ENCODE measurements around the gene FBXW8. TPM values are rescaled to one million over a fixed set of nuclear protein-coding genes. Genes with fewer than 3 reads are reported as not detected.

Gene FBXW8
- total RNA-seq, 2 experiments from 2014 or later = 5.7 to 6.1 TPM

GRCh38 chr12:116887897-116888296 lies 22.9 kb upstream of the FBXW8 start:
- DNase-seq (no peak), ATAC-seq (no peak)
- Mint-ChIP-seq H3K27ac (no peak overlapping the region), H3K9me3 (ENCODE audit: low read depth) (no peaks in the 10 kb centered on the region), H3K36me3 (ENCODE audit: low read depth) (no peaks in the 10 kb centered on the region), H3K27me3 (peaks cover 15% of the 10 kb centered on the region), H3K4me1 (no peaks in the 10 kb centered on the region), H3K4me3 (no peak overlapping the region)
- ChIA-PET CTCF (no interaction called here), POLR2A (no interaction called here)
- intact Hi-C loops (cut with DNase I, micrococcal nuclease) = no loop called here

GRCh38 chr12:116890330-116890729 lies 20.4 kb upstream of the FBXW8 start:
- H3K27ac Mint-ChIP-seq = no peak overlapping the region
- CTCF ChIA-PET = no interaction called here
- no peak overlapping the region for H3K4me3 Mint-ChIP-seq
- H3K4me1 Mint-ChIP-seq = no peaks in the 10 kb centered on the region
- ATAC-seq (no peak), DNase-seq (no peak)
- intact Hi-C loops (cut with DNase I, micrococcal nuclease) = no loop called here
- H3K9me3 Mint-ChIP-seq (ENCODE audit: low read depth) = no peaks in the 10 kb centered on the region
- POLR2A ChIA-PET = no interaction called here
- H3K27me3 Mint-ChIP-seq = peaks cover 6% of the 10 kb centered on the region
- H3K36me3 Mint-ChIP-seq (ENCODE audit: low read depth) = no peaks in the 10 kb centered on the region

GRCh38 chr12:116891019-116891418 lies 19.7 kb upstream of the FBXW8 start:
- H3K27ac Mint-ChIP-seq = no peak overlapping the region
- intact Hi-C loops (cut with DNase I, micrococcal nuclease) = no loop called here
- POLR2A ChIA-PET = no interaction called here
- H3K4me3 Mint-ChIP-seq = no peak overlapping the region
- no peak for ATAC-seq
- peaks cover 6% of the 10 kb centered on the region for H3K27me3 Mint-ChIP-seq
- no peaks in the 10 kb centered on the region for H3K9me3 Mint-ChIP-seq (ENCODE audit: low read depth)
- H3K4me1 Mint-ChIP-seq = no peaks in the 10 kb centered on the region
- no peaks in the 10 kb centered on the region for H3K36me3 Mint-ChIP-seq (ENCODE audit: low read depth)
- CTCF ChIA-PET = interaction anchor here (1.5 kb wide), 1 partner anchor 182 kb away, joined by 3 read pairs; no protein-coding TSS in a partner anchor
- DNase-seq = no peak

GRCh38 chr12:116892349-116893140 lies 18.2 kb upstream of the FBXW8 start:
- Mint-ChIP-seq H3K4me3 (no peak overlapping the region), H3K36me3 (ENCODE audit: low read depth) (no peaks in the 10 kb centered on the region), H3K4me1 (no peaks in the 10 kb centered on the region), H3K27ac (no peak overlapping the region), H3K27me3 (peaks cover 2% of the 10 kb centered on the region), H3K9me3 (ENCODE audit: low read depth) (no peaks in the 10 kb centered on the region)
- ChIA-PET POLR2A (no interaction called here), CTCF (interaction anchor here (1.1 to 1.5 kb wide), 2 partner anchors 12 to 184 kb away, joined by 3 read pairs; partner anchors contain the start of gene HRK)
- intact Hi-C loops (cut with DNase I, micrococcal nuclease) = no loop called here
- ATAC-seq = peak; percentile 65
- DNase-seq = peak; percentile 20

DNA sequence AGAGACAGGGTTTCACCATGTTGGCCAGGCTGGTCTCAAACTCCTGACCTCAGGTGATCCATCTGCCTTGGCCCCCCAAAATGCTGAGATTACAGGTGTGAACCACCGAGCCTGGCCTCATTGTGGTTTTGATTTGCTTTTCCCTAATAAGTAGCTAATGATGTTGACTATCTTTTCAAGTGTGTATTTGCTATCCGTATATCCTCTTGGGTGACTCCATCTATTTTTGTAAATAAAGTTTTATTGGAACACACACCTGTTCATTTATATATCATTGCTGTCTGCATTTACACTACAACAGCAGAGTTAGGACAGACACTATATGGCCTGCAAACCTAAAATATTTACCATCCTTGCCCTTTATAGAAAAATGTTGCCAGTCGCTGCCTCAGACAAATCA lies 15.8 kb upstream of the FBXW8 start:
- Mint-ChIP-seq H3K4me3 (no peak overlapping the region), H3K27ac (no peak overlapping the region), H3K27me3 (peaks cover 6% of the 10 kb centered on the region), H3K4me1 (no peaks in the 10 kb centered on the region), H3K36me3 (ENCODE audit: low read depth) (no peaks in the 10 kb centered on the region), H3K9me3 (ENCODE audit: low read depth) (no peaks in the 10 kb centered on the region)
- DNase-seq (no peak), ATAC-seq (no peak)
- intact Hi-C loops (cut with DNase I, micrococcal nuclease) = no loop called here
- ChIA-PET POLR2A (no interaction called here), CTCF (no interaction called here)

- Mint-ChIP-seq H3K4me1 (no peaks in the 10 kb centered on the region), H3K9me3 (ENCODE audit: low read depth) (no peaks in the 10 kb centered on the region), H3K27me3 (peaks cover 8% of the 10 kb centered on the region), H3K36me3 (ENCODE audit: low read depth) (no peaks in the 10 kb centered on the region), H3K27ac (no peak overlapping the region), H3K4me3 (no peak overlapping the region)
- intact Hi-C loops (cut with DNase I, micrococcal nuclease) = no loop called here
- POLR2A ChIA-PET = no interaction called here
- DNase-seq (no peak), ATAC-seq (no peak)
- CTCF ChIA-PET = interaction anchor here (0.7 kb wide), 1 partner anchor 78 kb away, joined by 3 read pairs; no protein-coding TSS in a partner anchor
Measured at GRCh38 chr12:116896411-116896924, 14.3 kb upstream of the FBXW8 start.

DNA sequence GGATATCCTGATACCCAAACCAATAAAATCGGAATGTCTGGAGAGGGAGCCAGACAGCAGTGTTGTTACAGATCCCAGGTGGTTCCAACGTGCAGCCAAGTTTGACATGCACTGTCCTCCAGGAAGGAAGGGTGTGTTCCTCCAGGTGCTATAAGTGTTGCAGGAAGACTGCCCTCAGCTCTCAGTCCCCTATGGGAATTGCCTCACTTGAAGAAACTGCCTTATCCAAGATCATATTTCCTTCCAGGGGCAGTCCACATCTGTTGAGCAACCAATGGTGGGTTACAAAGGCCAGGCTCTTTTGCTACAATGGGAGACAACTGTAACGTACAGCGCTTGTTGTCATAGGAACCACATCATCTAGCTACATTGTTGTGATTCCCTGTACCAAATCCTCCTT lies 13.3 kb upstream of the FBXW8 start:
- ChIA-PET CTCF (no interaction called here), POLR2A (no interaction called here)
- Mint-ChIP-seq H3K9me3 (ENCODE audit: low read depth) (no peaks in the 10 kb centered on the region), H3K27ac (no peak overlapping the region), H3K36me3 (ENCODE audit: low read depth) (no peaks in the 10 kb centered on the region), H3K4me1 (no peaks in the 10 kb centered on the region), H3K27me3 (peaks cover 15% of the 10 kb centered on the region), H3K4me3 (no peak overlapping the region)
- intact Hi-C loops (cut with DNase I, micrococcal nuclease) = no loop called here
- no peak for ATAC-seq
- no peak for DNase-seq

DNA sequence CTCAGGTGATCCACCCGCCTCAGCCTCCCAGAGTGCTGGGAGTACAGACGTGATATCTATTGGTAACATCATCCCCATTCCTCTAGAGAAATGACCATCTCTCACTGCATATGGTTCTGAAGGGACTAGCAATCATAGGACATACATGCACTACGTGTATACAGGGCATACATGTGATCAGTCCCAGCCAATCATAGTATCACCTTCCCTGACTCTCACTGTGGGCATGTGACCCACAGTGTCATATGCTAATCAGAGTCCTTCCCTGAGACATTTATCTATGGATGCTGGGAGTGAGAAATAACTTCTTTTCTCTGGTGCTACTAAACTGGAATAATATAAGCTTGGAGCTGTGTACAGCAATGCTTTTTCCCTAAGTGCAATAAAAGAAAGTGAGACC lies 12.1 kb upstream of the FBXW8 start:
- intact Hi-C loops (cut with DNase I, micrococcal nuclease) = no loop called here
- no peak for DNase-seq
- H3K27me3 Mint-ChIP-seq = peaks cover 16% of the 10 kb centered on the region
- ChIA-PET POLR2A (no interaction called here), CTCF (interaction anchor here (1.3 kb wide), 1 partner anchor 16 kb away, joined by 3 read pairs; no protein-coding TSS in a partner anchor)
- H3K36me3 Mint-ChIP-seq (ENCODE audit: low read depth) = no peaks in the 10 kb centered on the region
- no peak for ATAC-seq
- H3K4me3 Mint-ChIP-seq = no peak overlapping the region
- no peaks in the 10 kb centered on the region for H3K4me1 Mint-ChIP-seq
- H3K27ac Mint-ChIP-seq = no peak overlapping the region
- H3K9me3 Mint-ChIP-seq (ENCODE audit: low read depth) = no peaks in the 10 kb centered on the region

- no peaks in the 10 kb centered on the region for H3K9me3 Mint-ChIP-seq (ENCODE audit: low read depth)
- no peak overlapping the region for H3K27ac Mint-ChIP-seq
- H3K4me1 Mint-ChIP-seq = no peaks in the 10 kb centered on the region
- POLR2A ChIA-PET = no interaction called here
- no peak overlapping the region for H3K4me3 Mint-ChIP-seq
- H3K27me3 Mint-ChIP-seq = peaks cover 21% of the 10 kb centered on the region
- DNase-seq (no peak), ATAC-seq (no peak)
- intact Hi-C loops (cut with DNase I, micrococcal nuclease) = no loop called here
- CTCF ChIA-PET = interaction anchor here (0.6 to 1.1 kb wide), 3 partner anchors 9 to 266 kb away, joined by 3 to 5 read pairs (median 3); partner anchors contain the start of gene FBXW8
- no peaks in the 10 kb centered on the region for H3K36me3 Mint-ChIP-seq (ENCODE audit: low read depth)
Measured at GRCh38 chr12:116901612-116902011, 9.1 kb upstream of the FBXW8 start.

GRCh38 chr12:116903818-116904217 lies 6.9 kb upstream of the FBXW8 start:
- ATAC-seq (no peak), DNase-seq (no peak)
- POLR2A ChIA-PET = no interaction called here
- H3K4me1 Mint-ChIP-seq = no peaks in the 10 kb centered on the region
- peaks cover 18% of the 10 kb centered on the region for H3K27me3 Mint-ChIP-seq
- no peak overlapping the region for H3K27ac Mint-ChIP-seq
- intact Hi-C loops (cut with DNase I, micrococcal nuclease) = no loop called here
- no peaks in the 10 kb centered on the region for H3K36me3 Mint-ChIP-seq (ENCODE audit: low read depth)
- CTCF ChIA-PET = no interaction called here
- no peak overlapping the region for H3K4me3 Mint-ChIP-seq
- no peaks in the 10 kb centered on the region for H3K9me3 Mint-ChIP-seq (ENCODE audit: low read depth)

DNA sequence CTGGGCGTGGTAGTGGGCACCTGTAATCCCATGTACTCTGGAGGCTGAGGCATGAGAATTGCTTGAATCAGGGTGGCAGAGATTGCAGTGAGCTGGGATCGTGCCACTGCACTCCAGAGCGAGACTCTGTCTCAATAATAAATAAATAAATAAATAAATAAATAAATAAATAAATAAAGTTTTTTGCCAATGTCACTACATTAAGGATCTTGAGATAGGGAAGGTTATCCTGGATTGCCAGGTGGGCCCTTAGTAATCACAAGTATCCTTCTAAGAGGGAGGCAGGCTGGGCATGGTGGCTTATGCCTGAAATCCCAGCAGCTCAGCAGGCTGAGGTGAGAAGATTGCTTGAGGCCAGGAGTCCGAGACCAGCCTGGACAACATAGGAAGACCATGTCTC lies 4.5 kb upstream of the FBXW8 start:
- Mint-ChIP-seq H3K4me1 (peaks cover 4% of the 10 kb centered on the region), H3K9me3 (ENCODE audit: low read depth) (no peaks in the 10 kb centered on the region), H3K36me3 (ENCODE audit: low read depth) (no peaks in the 10 kb centered on the region), H3K27ac (no peak overlapping the region), H3K4me3 (no peak overlapping the region), H3K27me3 (peaks cover 16% of the 10 kb centered on the region)
- intact Hi-C loops (cut with DNase I, micrococcal nuclease) = no loop called here
- ChIA-PET POLR2A (interaction anchor here (0.6 kb wide), 1 partner anchor 848 kb away, joined by 3 read pairs; no protein-coding TSS in a partner anchor), CTCF (no interaction called here)
- no peak for DNase-seq
- ATAC-seq = no peak

DNA sequence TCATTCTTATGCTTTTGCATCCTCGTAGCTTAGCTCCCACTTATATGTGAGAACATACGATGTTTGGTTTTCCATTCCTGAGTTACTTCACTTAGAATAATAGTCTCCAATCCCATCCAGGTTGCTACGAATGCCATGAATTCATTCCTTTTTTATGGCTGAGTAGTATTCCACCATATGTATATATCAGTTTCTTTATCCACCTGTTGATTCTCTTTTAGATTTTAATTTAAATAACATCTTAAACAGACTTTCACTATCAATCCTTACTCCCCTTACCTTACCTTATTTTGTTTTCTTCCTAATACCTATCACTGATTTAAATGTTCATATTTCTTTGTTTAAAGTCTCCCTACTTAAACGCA lies 488 bp upstream of the FBXW8 start:
- ChIA-PET CTCF (no interaction called here), POLR2A (no interaction called here)
- H3K36me3 Mint-ChIP-seq (ENCODE audit: low read depth) = peaks cover 12% of the 10 kb centered on the region
- no peak for DNase-seq
- no peaks in the 10 kb centered on the region for H3K9me3 Mint-ChIP-seq (ENCODE audit: low read depth)
- H3K4me3 Mint-ChIP-seq = peak overlapping the region; percentile 79
- no peak for ATAC-seq
- peak overlapping the region; percentile 88 for H3K27ac Mint-ChIP-seq
- H3K27me3 Mint-ChIP-seq = peaks cover 1% of the 10 kb centered on the region
- peaks cover 22% of the 10 kb centered on the region for H3K4me1 Mint-ChIP-seq
- intact Hi-C loops (cut with DNase I, micrococcal nuclease) = loop anchor here (2.0 kb wide), 2 partner anchors 15 to 91 kb away; no protein-coding TSS in a partner anchor
